22Rv1 (cell line): ENCODE data around the gene NCOR2.

ENCODE experiments used
- ZFX ChIP-seq: fragments of 450-650 bp; IDR thresholded peaks from 2 replicates; pipeline ENCODE4 v1.6.1; 2017; ENCODE audit warnings: antibody characterized with exemption, borderline replicate concordance
- TF ChIP-seq, protein P1 (sequence below): fragments of 450-650 bp; IDR thresholded peaks from 2 replicates; pipeline ENCODE4 v1.5.1; 2017; ENCODE audit warnings: mild to moderate bottlenecking

DNA sequence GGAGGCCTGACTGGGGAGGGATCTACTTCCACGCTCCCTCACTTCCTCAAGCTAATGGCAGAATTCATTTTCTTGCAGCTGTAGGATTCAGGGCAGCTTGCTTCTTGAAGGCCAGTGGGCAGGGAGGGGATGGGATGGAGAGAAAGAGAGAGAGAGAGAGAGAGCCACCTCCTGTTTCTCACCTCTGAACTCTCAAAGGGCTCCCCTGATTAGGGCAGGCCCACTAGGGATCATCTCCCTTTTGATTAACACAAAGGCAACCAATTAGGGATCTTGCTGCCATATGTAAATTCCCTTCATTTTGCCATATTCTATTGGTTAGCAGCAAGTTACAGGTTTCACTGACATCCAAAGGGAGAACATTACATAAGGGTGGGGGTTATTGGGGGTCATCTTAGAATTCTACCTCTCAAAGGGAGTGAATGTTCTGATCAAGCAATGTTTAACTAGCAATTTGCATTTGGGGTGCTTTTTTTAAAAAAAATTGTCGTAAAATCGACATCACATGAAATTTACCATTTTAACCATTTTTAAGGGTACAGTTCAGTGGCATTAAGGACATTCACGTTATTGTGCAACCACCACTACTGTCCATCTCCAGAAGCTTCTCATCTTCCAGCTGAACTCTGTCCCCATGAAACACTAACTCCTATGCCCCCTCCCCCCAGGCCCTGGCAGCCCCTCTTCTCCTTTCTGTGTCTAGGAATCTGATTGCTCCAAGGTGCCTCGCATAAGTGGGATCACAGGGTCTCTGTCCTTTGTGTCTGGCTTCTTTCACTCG is 47.3 kb upstream of the NCOR2 start:
- TF ChIP-seq, protein P1, sequence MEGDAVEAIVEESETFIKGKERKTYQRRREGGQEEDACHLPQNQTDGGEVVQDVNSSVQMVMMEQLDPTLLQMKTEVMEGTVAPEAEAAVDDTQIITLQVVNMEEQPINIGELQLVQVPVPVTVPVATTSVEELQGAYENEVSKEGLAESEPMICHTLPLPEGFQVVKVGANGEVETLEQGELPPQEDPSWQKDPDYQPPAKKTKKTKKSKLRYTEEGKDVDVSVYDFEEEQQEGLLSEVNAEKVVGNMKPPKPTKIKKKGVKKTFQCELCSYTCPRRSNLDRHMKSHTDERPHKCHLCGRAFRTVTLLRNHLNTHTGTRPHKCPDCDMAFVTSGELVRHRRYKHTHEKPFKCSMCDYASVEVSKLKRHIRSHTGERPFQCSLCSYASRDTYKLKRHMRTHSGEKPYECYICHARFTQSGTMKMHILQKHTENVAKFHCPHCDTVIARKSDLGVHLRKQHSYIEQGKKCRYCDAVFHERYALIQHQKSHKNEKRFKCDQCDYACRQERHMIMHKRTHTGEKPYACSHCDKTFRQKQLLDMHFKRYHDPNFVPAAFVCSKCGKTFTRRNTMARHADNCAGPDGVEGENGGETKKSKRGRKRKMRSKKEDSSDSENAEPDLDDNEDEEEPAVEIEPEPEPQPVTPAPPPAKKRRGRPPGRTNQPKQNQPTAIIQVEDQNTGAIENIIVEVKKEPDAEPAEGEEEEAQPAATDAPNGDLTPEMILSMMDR, result no peak
- no peak for TF ChIP-seq ZFX
